B cell (primary cell): ENCODE measurements around the gene ERC1.

Experiments used
- EZH2 ChIP-seq: IDR thresholded peaks from 2 replicates; pipeline ENCODE4 v1.6.1; 2012; ENCODE audit warnings: borderline replicate concordance, low read depth, mild to moderate bottlenecking, moderate library complexity, low read length; ENCODE audit not compliant: insufficient read depth, poor library complexity, severe bottlenecking
- TF ChIP-seq, protein P1 (sequence below): fragments of 200-600 bp; IDR thresholded peaks from one replicate; pipeline ENCODE4 v1.8.0; 2022; ENCODE audit warnings: antibody characterized with exemption, mild to moderate bottlenecking

DNA sequence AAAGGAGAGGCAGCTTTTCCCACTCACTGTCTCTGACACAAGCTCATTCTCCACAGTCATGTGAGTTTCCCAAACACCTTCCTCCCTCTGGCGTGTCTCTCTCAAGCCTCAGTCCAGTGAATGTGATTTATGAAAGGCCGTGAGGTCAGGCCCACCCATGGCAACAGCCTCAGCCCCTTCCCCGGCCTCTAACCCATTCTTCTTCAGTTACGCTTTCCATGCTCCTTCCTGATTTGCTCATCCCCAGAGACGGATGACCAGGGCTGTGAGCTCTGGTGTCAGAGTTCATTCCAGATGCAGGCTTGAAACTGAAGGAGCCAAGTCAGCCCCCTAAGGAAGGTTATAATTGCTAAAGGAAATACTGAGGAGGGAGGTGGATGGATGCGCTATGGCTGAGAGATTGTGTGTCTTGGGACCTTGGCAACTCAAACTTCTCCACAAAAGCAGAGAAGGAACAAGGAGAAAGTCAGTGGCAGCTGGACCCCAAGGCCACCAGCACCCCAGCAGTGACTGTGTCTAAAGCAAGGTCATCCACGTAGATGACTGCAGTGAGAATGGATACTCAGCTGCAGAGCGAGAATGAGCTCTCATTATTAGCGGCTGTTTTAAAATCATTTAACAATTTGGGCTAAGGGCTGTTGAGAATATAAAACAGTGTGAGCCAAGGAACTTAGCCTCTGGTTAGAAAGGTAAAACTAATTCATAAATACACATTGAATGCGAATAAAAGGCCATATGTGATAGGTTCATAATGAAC is 519.2 kb downstream of the ERC1 start:
- TF ChIP-seq, protein P1, sequence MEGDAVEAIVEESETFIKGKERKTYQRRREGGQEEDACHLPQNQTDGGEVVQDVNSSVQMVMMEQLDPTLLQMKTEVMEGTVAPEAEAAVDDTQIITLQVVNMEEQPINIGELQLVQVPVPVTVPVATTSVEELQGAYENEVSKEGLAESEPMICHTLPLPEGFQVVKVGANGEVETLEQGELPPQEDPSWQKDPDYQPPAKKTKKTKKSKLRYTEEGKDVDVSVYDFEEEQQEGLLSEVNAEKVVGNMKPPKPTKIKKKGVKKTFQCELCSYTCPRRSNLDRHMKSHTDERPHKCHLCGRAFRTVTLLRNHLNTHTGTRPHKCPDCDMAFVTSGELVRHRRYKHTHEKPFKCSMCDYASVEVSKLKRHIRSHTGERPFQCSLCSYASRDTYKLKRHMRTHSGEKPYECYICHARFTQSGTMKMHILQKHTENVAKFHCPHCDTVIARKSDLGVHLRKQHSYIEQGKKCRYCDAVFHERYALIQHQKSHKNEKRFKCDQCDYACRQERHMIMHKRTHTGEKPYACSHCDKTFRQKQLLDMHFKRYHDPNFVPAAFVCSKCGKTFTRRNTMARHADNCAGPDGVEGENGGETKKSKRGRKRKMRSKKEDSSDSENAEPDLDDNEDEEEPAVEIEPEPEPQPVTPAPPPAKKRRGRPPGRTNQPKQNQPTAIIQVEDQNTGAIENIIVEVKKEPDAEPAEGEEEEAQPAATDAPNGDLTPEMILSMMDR: no peak
- TF ChIP-seq EZH2: no peak
